AG08396 (cell line): ENCODE data around the gene ST3GAL5.
A peak's percentile ranks its signal among the peaks of the same experiment; 100 is the strongest.
"Not testable (repeated sequence)": the region's sequence is repeated elsewhere in the genome, so short reads cannot be mapped to it uniquely, and the experiment has no call there.

Experiments
- DNase-seq: peaks from one replicate; pipeline ENCODE4 v3.0.0; 2012; ENCODE audit warnings: low spot score, mixed read lengths

The ST3GAL5 gene

GRCh38 chr2:85834466-85834865 lies 54.3 kb downstream of the ST3GAL5 start:
- no peak for DNase-seq

GRCh38 chr2:85831735-85832134 lies 57.1 kb downstream of the ST3GAL5 start:
- no peak for DNase-seq

GRCh38 chr2:85830645-85831044 lies 58.1 kb downstream of the ST3GAL5 start:
- no peak for DNase-seq

- DNase-seq: not testable (repeated sequence)
These were observed 59.4 kb downstream of the ST3GAL5 start for GRCh38 chr2:85829394-85829793.

- DNase-seq: no peak
These were observed 60.1 kb downstream of the ST3GAL5 start for GRCh38 chr2:85828725-85829124.

- no peak for DNase-seq
These were observed 60.8 kb downstream of the ST3GAL5 start for GRCh38 chr2:85827879-85828569.

GRCh38 chr2:85826990-85827878 lies 61.6 kb downstream of the ST3GAL5 start:
- DNase-seq: peak; percentile 82

- DNase-seq: no peak
These were observed 64.8 kb downstream of the ST3GAL5 start for GRCh38 chr2:85823951-85824350.

GRCh38 chr2:85822766-85823165 lies 66.0 kb downstream of the ST3GAL5 start:
- no peak for DNase-seq

- DNase-seq: no peak
These were observed 68.8 kb downstream of the ST3GAL5 start for GRCh38 chr2:85819811-85820510.

- no peak for DNase-seq
These were observed 73.8 kb downstream of the ST3GAL5 start for GRCh38 chr2:85814802-85815550.

- DNase-seq: peak; percentile 90
These were observed 74.6 kb downstream of the ST3GAL5 start for GRCh38 chr2:85813982-85814801.

GRCh38 chr2:85813211-85813981 lies 75.4 kb downstream of the ST3GAL5 start:
- DNase-seq: no peak

- no peak for DNase-seq
These were observed 76.6 kb downstream of the ST3GAL5 start for GRCh38 chr2:85812094-85812735.

- DNase-seq: peak; percentile 52
These were observed 77.4 kb downstream of the ST3GAL5 start for GRCh38 chr2:85811180-85812093.

GRCh38 chr2:85810371-85811179 lies 78.2 kb downstream of the ST3GAL5 start:
- DNase-seq: no peak

GRCh38 chr2:85807756-85808155 lies 81.0 kb downstream of the ST3GAL5 start:
- no peak for DNase-seq
